HEK293 (cell line): ENCODE results near the gene ADAMTSL2.

Source experiments
- CTCF ChIA-PET: fragments of 350-600 bp; formaldehyde crosslinking; extraction: SDS; loops from one replicate; lab custom pipeline; 2021; ENCODE audit warnings: antibody characterized with exemption; lab: Yijun Ruan, JAX
- POLR2A ChIA-PET: fragments of 300-600 bp; formaldehyde crosslinking; extraction: SDS; loops from one replicate; lab custom pipeline; 2020; ENCODE audit warnings: antibody characterized with exemption, inconsistent platforms; lab: Yijun Ruan, JAX
- H3K27ac ChIP-seq: fragments of 200-500 bp; sonication (Bioruptor generic); 2 replicates; pipeline ENCODE4 v1.5.1; 2014; ENCODE audit warnings: low read depth, low read length, control low read depth, inconsistent platforms; ENCODE audit errors: extremely low read depth
- H3K36me3 ChIP-seq, 2 experiments: fragments of 200-500 bp in 1 of 2; sonication (Bioruptor generic) in 1 of 2; 1 replicate in 1 of 2; 2 replicates in 1 of 2; pipeline ENCODE4 v1.5.1; 2014 to 2017; ENCODE audit warnings: inconsistent platforms in 2 of 2, low read length in 2 of 2; ENCODE audit not compliant: control insufficient read depth in 2 of 2, insufficient read depth in 1 of 2
- H3K4me1 ChIP-seq: fragments of 200-500 bp; sonication (Bioruptor generic); 2 replicates; pipeline ENCODE4 v1.5.1; 2014; ENCODE audit warnings: mild to moderate bottlenecking, low read length, inconsistent platforms; ENCODE audit not compliant: control insufficient read depth, insufficient read depth
- H3K4me3 ChIP-seq: 2 replicates; pipeline ENCODE4 v1.5.1; 2011; ENCODE audit warnings: low read depth, mild to moderate bottlenecking, control low read depth, low read length, moderate library complexity
- H3K9me3 ChIP-seq: fragments of 200-500 bp; sonication (Bioruptor generic); 2 replicates; pipeline ENCODE4 v1.5.1; 2014; ENCODE audit warnings: low read depth, low read length, inconsistent platforms; ENCODE audit not compliant: control insufficient read depth, insufficient read depth
- GLI4 ChIP-seq: fragments of 450-650 bp; formaldehyde crosslinking; IDR thresholded peaks from 2 replicates; pipeline ENCODE4 v1.5.1; 2016; ENCODE audit warnings: missing biosample characterization, missing genetic modification characterization
- GLIS1 ChIP-seq: fragments of 450-650 bp; formaldehyde crosslinking; IDR thresholded peaks from 2 replicates; pipeline ENCODE4 v1.5.1; 2016; ENCODE audit warnings: missing biosample characterization, missing genetic modification characterization
- HOXA7 ChIP-seq: sonication (generic); formaldehyde crosslinking; IDR thresholded peaks from 2 replicates; pipeline ENCODE4 v1.8.1; 2022; ENCODE audit warnings: missing genetic modification reagents, borderline replicate concordance
- KLF7 ChIP-seq: fragments of 450-650 bp; formaldehyde crosslinking; IDR thresholded peaks from 2 replicates; pipeline ENCODE4 v1.5.1; 2016; ENCODE audit warnings: missing biosample characterization, missing genetic modification characterization, borderline replicate concordance
- KLF8 ChIP-seq: fragments of 450-650 bp; formaldehyde crosslinking; IDR thresholded peaks from 2 replicates; pipeline ENCODE4 v1.5.1; 2016; ENCODE audit warnings: missing biosample characterization, missing genetic modification characterization
- RBAK ChIP-seq: fragments of 450-650 bp; formaldehyde crosslinking; IDR thresholded peaks from 2 replicates; pipeline ENCODE4 v1.5.1; 2016; ENCODE audit warnings: missing biosample characterization, missing genetic modification characterization
- REST ChIP-seq: fragments of 450-650 bp; formaldehyde crosslinking; IDR thresholded peaks from 2 replicates; pipeline ENCODE4 v1.5.1; 2016; ENCODE audit warnings: missing biosample characterization, missing genetic modification characterization
- TCF7L2 ChIP-seq: IDR thresholded peaks from 2 replicates; pipeline ENCODE4 v1.6.1; 2011; ENCODE audit warnings: low read depth, mild to moderate bottlenecking, inconsistent platforms, low read length, moderate library complexity, borderline replicate concordance
- ZBTB7A ChIP-seq: fragments of 450-650 bp; formaldehyde crosslinking; IDR thresholded peaks from 2 replicates; pipeline ENCODE4 v1.5.1; 2016; ENCODE audit warnings: low read depth, missing biosample characterization, missing genetic modification characterization
- ZFHX2 ChIP-seq: fragments of 450-650 bp; formaldehyde crosslinking; conservative IDR thresholded peaks from 2 replicates; pipeline ENCODE4 v1.5.1; 2016; ENCODE audit warnings: missing biosample characterization, missing genetic modification characterization
- ZFP69B ChIP-seq: fragments of 450-650 bp; formaldehyde crosslinking; IDR thresholded peaks from 2 replicates; pipeline ENCODE4 v1.5.1; 2016; ENCODE audit warnings: missing biosample characterization, missing genetic modification characterization
- ZIC2 ChIP-seq: fragments of 450-650 bp; formaldehyde crosslinking; IDR thresholded peaks from 2 replicates; pipeline ENCODE4 v1.5.1; 2016; ENCODE audit warnings: missing biosample characterization, missing genetic modification characterization
- ZNF138 ChIP-seq: fragments of 450-650 bp; formaldehyde crosslinking; IDR thresholded peaks from 2 replicates; pipeline ENCODE4 v1.5.1; 2016; ENCODE audit warnings: missing biosample characterization, missing genetic modification characterization, borderline replicate concordance
- ZNF140 ChIP-seq: fragments of 450-650 bp; formaldehyde crosslinking; IDR thresholded peaks from 2 replicates; pipeline ENCODE4 v1.5.1; 2016; ENCODE audit warnings: missing biosample characterization, missing genetic modification characterization
- ZNF175 ChIP-seq: fragments of 450-650 bp; formaldehyde crosslinking; IDR thresholded peaks from 2 replicates; pipeline ENCODE4 v1.5.1; 2016; ENCODE audit warnings: missing biosample characterization, missing genetic modification characterization
- ZNF24 ChIP-seq: fragments of 450-650 bp; formaldehyde crosslinking; IDR thresholded peaks from 2 replicates; pipeline ENCODE4 v1.5.1; 2016; ENCODE audit warnings: missing biosample characterization, missing genetic modification characterization
- ZNF335 ChIP-seq: fragments of 450-650 bp; formaldehyde crosslinking; conservative IDR thresholded peaks from 2 replicates; pipeline ENCODE4 v1.5.1; 2016; ENCODE audit warnings: missing biosample characterization, missing genetic modification characterization
- ZNF37A ChIP-seq: fragments of 450-650 bp; IDR thresholded peaks from 2 replicates; pipeline ENCODE4 v1.5.1; 2018; ENCODE audit warnings: missing biosample characterization, missing genetic modification characterization
- ZNF426 ChIP-seq: fragments of 450-650 bp; formaldehyde crosslinking; IDR thresholded peaks from 2 replicates; pipeline ENCODE4 v1.5.1; 2017; ENCODE audit warnings: missing biosample characterization, missing genetic modification characterization, mild to moderate bottlenecking, inconsistent platforms, moderate library complexity
- ZNF600 ChIP-seq: fragments of 450-650 bp; formaldehyde crosslinking; IDR thresholded peaks from 2 replicates; pipeline ENCODE4 v1.5.1; 2016; ENCODE audit warnings: missing biosample characterization, missing genetic modification characterization
- ZNF623 ChIP-seq: fragments of 450-650 bp; formaldehyde crosslinking; IDR thresholded peaks from 2 replicates; pipeline ENCODE4 v1.5.1; 2016; ENCODE audit warnings: missing biosample characterization, missing genetic modification characterization
- ZXDB ChIP-seq: fragments of 450-650 bp; formaldehyde crosslinking; IDR thresholded peaks from 2 replicates; pipeline ENCODE4 v1.5.1; 2016; ENCODE audit warnings: missing biosample characterization, missing genetic modification characterization
- TF ChIP-seq, protein P1 (sequence below): fragments of 450-650 bp; formaldehyde crosslinking; IDR thresholded peaks from 2 replicates; pipeline ENCODE4 v1.5.1; 2016; ENCODE audit warnings: missing biosample characterization, missing genetic modification characterization, low read depth
- TF ChIP-seq, protein P2 (sequence below): fragments of 450-650 bp; formaldehyde crosslinking; IDR thresholded peaks from 2 replicates; pipeline ENCODE4 v1.5.1; 2016; ENCODE audit warnings: missing biosample characterization, missing genetic modification characterization

The ADAMTSL2 gene

GRCh38 chr9:133556354-133556753 is 21.9 kb downstream of the ADAMTSL2 start:
- no peaks in the 10 kb centered on the region for H3K9me3 ChIP-seq
- H3K27ac ChIP-seq: no peak overlapping the region
- TF ChIP-seq KLF8: no peak
- no peak for TF ChIP-seq ZNF175 (tag by site-specific recombination)
- TF ChIP-seq REST (tag by site-specific recombination): no peak
- no peak for TF ChIP-seq HOXA7 (CRISPR knock-in tag)
- TF ChIP-seq ZIC2 (tag by site-specific recombination): peak; percentile 29; the same call in 1 of the 2 replicates
- TF ChIP-seq ZNF37A (tag by site-specific recombination): no peak
- TF ChIP-seq GLI4 (tag by site-specific recombination): no peak
- no peak for TF ChIP-seq ZNF623
- no peak for TF ChIP-seq RBAK (tag by site-specific recombination)
- no peaks in the 10 kb centered on the region for H3K36me3 ChIP-seq
- ChIA-PET CTCF (interaction anchor here (0.6 to 0.7 kb wide), 2 partner anchors 40 to 224 kb away, joined by 3 to 4 read pairs; no protein-coding TSS in a partner anchor), POLR2A (no interaction called here)
- H3K4me1 ChIP-seq: peaks cover 4% of the 10 kb centered on the region
- no peak overlapping the region for H3K4me3 ChIP-seq

DNA sequence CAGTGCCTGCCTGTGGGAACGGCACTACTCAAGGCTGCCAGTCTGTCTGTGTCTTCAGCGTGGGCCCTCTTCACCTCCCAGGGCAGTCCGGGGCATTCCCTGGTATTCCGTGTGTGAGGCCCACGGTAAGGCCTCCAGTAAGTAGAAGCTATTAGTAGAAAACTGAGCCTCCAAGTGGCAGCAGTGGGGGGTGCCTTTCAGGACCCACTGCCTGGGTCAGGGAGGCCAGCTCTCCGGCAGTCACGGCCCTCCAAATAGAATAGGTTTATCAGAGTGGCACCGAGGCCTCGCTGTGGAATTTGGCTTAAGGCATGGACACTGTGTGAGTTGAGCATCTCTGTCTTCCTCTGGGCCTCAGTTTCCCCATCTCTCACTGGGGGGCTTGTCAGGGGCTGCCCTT is 23.1 kb downstream of the ADAMTSL2 start:
- no peak overlapping the region for H3K27ac ChIP-seq
- CTCF ChIA-PET: no interaction called here
- no peaks in the 10 kb centered on the region for H3K9me3 ChIP-seq
- H3K36me3 ChIP-seq: no peaks in the 10 kb centered on the region
- POLR2A ChIA-PET: interaction anchor here (0.6 kb wide), 1 partner anchor 67 kb away, joined by 3 read pairs; no protein-coding TSS in a partner anchor
- H3K4me1 ChIP-seq: peaks cover 4% of the 10 kb centered on the region
- H3K4me3 ChIP-seq: no peak overlapping the region
- peak; percentile 26; the same call in 1 of the 2 replicates for TF ChIP-seq GLIS1 (tag by site-specific recombination)
- no peak for TF ChIP-seq ZNF140 (tag by site-specific recombination)
- TF ChIP-seq, all 188 proteins: peak for 1

DNA sequence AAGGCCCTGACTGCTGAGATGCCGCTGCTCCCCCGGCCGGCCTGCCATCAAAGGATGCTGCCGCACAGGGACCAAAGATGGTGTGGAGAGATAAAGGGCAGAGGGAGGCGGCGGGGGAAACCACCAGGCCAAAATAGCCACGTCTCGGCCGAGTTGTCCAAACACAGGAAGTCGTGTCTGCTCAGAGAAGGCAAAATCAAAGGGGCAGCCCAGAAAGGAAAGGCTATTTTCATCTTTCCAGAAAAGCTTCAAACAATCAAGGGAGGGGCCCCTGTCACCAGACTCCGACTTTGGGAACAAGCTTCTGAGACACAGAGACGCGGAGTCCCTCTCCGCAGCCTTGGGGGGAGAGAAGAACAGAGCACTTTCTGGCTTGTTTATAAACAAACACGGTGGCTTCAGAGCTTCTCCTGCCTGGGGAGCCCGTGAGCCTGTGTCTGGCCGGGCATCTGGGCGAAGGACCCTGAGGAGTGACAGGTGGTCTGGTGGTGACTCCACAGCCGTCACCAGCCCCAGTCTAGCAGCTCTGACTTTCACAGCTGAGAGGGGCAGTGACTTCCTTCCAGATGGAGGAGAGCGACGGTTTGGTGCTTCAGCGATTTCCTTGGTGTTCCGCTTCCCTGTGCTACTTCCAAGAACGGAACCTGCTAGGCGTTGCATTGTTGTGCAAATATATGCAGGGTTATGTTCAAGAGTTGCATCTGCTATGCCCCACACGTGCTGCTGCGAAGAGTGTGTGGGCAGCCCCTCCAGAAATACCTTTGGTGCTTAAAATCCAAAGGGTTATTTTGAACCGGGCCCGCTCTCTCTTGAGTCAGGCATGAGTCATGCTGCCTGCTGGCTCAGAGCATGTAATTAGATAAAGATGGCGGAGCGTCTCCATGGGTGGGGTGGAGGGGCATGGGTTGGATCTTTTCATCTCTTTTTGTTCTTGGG is 24.0 kb downstream of the ADAMTSL2 start:
- peaks cover 4% of the 10 kb centered on the region for H3K4me1 ChIP-seq
- no peak overlapping the region for H3K27ac ChIP-seq
- no peak overlapping the region for H3K4me3 ChIP-seq
- no peaks in the 10 kb centered on the region for H3K9me3 ChIP-seq
- CTCF ChIA-PET: interaction anchor here (0.6 to 0.8 kb wide), 4 partner anchors 16 to 437 kb away, joined by 3 to 6 read pairs (median 4); no protein-coding TSS in a partner anchor
- no peaks in the 10 kb centered on the region for H3K36me3 ChIP-seq
- POLR2A ChIA-PET: interaction anchor here (0.6 to 0.7 kb wide), 2 partner anchors 9 to 68 kb away, joined by 3 read pairs; no protein-coding TSS in a partner anchor
- TF ChIP-seq, protein P1, sequence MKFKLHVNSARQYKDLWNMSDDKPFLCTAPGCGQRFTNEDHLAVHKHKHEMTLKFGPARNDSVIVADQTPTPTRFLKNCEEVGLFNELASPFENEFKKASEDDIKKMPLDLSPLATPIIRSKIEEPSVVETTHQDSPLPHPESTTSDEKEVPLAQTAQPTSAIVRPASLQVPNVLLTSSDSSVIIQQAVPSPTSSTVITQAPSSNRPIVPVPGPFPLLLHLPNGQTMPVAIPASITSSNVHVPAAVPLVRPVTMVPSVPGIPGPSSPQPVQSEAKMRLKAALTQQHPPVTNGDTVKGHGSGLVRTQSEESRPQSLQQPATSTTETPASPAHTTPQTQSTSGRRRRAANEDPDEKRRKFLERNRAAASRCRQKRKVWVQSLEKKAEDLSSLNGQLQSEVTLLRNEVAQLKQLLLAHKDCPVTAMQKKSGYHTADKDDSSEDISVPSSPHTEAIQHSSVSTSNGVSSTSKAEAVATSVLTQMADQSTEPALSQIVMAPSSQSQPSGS (tag by site-specific recombination): no peak
- TF ChIP-seq, protein P2, sequence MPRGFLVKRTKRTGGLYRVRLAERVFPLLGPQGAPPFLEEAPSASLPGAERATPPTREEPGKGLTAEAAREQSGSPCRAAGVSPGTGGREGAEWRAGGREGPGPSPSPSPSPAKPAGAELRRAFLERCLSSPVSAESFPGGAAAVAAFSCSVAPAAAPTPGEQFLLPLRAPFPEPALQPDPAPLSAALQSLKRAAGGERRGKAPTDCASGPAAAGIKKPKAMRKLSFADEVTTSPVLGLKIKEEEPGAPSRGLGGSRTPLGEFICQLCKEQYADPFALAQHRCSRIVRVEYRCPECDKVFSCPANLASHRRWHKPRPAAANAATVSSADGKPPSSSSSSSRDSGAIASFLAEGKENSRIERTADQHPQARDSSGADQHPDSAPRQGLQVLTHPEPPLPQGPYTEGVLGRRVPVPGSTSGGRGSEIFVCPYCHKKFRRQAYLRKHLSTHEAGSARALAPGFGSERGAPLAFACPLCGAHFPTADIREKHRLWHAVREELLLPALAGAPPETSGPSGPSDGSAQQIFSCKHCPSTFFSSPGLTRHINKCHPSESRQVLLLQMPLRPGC (tag by site-specific recombination): 0 out of 2 replicates have a peak, but pooled peaks have one; percentile 12
- TF ChIP-seq ZNF426 (tag by site-specific recombination): no peak
- TF ChIP-seq TCF7L2: peak; percentile 82
- peak; percentile 24; the same call in 1 of the 2 replicates for TF ChIP-seq ZFP69B (tag by site-specific recombination)
- no peak for TF ChIP-seq ZNF138 (tag by site-specific recombination)
- peak; percentile 39; the same call in 1 of the 2 replicates for TF ChIP-seq ZNF335 (tag by site-specific recombination)
- no peak for TF ChIP-seq KLF7
- 0 out of 2 replicates have a peak, but pooled peaks have one; percentile 10 for TF ChIP-seq GLIS1 (tag by site-specific recombination)
- TF ChIP-seq ZFHX2 (tag by site-specific recombination): peak; percentile 54; the same call in 1 of the 2 replicates
- no peak for TF ChIP-seq ZXDB (tag by site-specific recombination)
- TF ChIP-seq ZNF600: peak; percentile 51
- no peak for TF ChIP-seq ZBTB7A (tag by site-specific recombination)
- no peak for TF ChIP-seq ZNF24 (tag by site-specific recombination)
- no peak for TF ChIP-seq ZNF140 (tag by site-specific recombination)
